ENCODE data around the gene BCKDK. TPM values are rescaled to one million over a fixed set of nuclear protein-coding genes. Genes with fewer than 3 reads are reported as not detected.

The BCKDK gene
- total RNA-seq, 2 experiments from 2014 or later: 39.0 to 40.4 TPM

DNA sequence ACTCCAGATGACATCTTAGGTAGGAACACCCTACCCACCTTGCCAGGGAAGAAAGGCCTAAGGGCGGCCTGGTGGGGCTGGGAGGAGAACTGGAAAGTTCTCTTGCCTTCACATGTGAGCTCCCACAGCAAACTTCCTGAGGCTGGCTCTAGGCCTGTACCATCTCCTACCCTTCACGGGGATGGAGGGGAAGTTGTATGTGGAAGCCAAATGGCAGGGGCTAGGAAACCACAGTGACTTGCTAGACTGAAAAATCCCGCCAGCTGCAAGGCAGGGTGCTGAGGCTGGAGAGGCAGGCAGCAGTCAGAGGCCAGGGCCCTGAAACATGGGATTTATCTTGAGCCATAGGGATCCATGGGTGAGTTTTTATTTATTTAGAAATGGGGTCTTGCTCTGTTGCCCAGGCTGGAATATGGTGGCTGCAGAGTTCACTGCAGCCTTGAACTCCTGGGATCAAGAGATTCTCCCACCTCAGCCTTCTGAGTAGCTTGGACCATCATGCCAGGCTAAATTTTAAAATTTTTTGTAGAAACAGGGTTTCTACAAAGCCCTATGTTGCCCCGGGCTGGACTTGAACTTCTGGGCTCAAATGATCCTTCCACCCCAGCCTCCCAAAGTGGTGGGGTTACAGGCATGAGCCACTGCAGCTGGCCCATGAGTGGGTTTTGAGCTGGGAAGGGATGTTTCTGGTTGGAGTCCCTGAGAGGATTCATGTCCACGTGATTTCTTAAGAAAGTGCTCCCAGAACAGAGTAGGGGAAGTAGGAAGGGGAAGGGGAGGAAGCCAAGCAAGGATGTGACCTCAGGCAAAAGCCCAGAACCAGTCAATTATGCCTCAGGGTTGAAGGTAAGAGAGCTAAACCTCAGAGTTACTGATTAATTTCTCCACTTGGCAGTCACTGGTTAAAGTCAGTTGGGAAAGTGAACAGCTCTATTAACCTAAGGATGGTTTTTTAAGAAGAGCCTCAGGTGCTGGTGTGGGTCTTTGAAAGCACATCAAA, 5.2 kb downstream of the BCKDK start:
- ChIA-PET CTCF (ENCODE audit: unreplicated experiment) (no interaction called here), POLR2A (no interaction called here)
- TF ChIP-seq CTCF (conservative IDR thresholded peaks at IDR 0.05; ENCODE audit: low read length) (no peak), EZH2phosphoT487 (IDR thresholded peaks at IDR 0.05; ENCODE audit: borderline replicate concordance, low read depth, low read length) (no peak)
- no TSS peak for BruUV-seq (replicated peaks)
- Histone ChIP-seq H3K9me2 (ENCODE audit: insufficient read depth, low read length) (no peaks in the 10 kb centered on the region), H2AFZ (ENCODE audit: low read length) (no peak overlapping the region), H3K4me2 (ENCODE audit: low read length) (no peak overlapping the region), H4K20me1 (ENCODE audit: insufficient read depth, low read length) (peaks cover 5% of the 10 kb centered on the region; the same call in 1 of the 2 replicates), H3K9me3 (ENCODE audit: low read length) (no peaks in the 10 kb centered on the region), H3K79me2 (ENCODE audit: insufficient read depth, low read depth, low read length) (peaks cover 6% of the 10 kb centered on the region), H3K4me1 (ENCODE audit: insufficient read depth, low read length, poor library complexity, severe bottlenecking) (peaks cover 8% of the 10 kb centered on the region), H3K27ac (ENCODE audit: low read depth, low read length, poor library complexity, severe bottlenecking) (no peak overlapping the region), H3K36me3 (ENCODE audit: insufficient read depth, low read length) (peaks cover 33% of the 10 kb centered on the region), H3K4me3 (ENCODE audit: low read depth, low read length, poor library complexity, severe bottlenecking) (no peak overlapping the region)
- intact Hi-C loops (cut with micrococcal nuclease; ENCODE audit: unreplicated experiment): loop anchor here (10.0 kb wide), 1 partner anchor 341 kb away; the partner anchor contains the start of gene ARMC5
- no peak for DNase-seq (ENCODE audit: low spot score)

- peaks cover 8% of the 10 kb centered on the region for H3K4me1 ChIP-seq (ENCODE audit: insufficient read depth, low read length, poor library complexity, severe bottlenecking)
- no TSS peak for BruUV-seq (replicated peaks)
- CTCF ChIA-PET (ENCODE audit: unreplicated experiment): no interaction called here
- TF ChIP-seq CTCF (conservative IDR thresholded peaks at IDR 0.05; ENCODE audit: low read length): no peak
- TF ChIP-seq EZH2phosphoT487 (IDR thresholded peaks at IDR 0.05; ENCODE audit: borderline replicate concordance, low read depth, low read length): no peak
- H4K20me1 ChIP-seq (ENCODE audit: insufficient read depth, low read length): peaks cover 10% of the 10 kb centered on the region
- H3K4me2 ChIP-seq (ENCODE audit: low read length): no peak overlapping the region
- H3K79me2 ChIP-seq (ENCODE audit: insufficient read depth, low read depth, low read length): peaks cover 16% of the 10 kb centered on the region
- no peaks in the 10 kb centered on the region for H3K9me2 ChIP-seq (ENCODE audit: insufficient read depth, low read length)
- no peak overlapping the region for H3K4me3 ChIP-seq (ENCODE audit: low read depth, low read length, poor library complexity, severe bottlenecking)
- no peaks in the 10 kb centered on the region for H3K9me3 ChIP-seq (ENCODE audit: low read length)
- intact Hi-C loops (cut with micrococcal nuclease; ENCODE audit: unreplicated experiment): loop anchor here (10.0 kb wide), 1 partner anchor 340 kb away; the partner anchor contains the start of gene ARMC5
- no peak overlapping the region for H3K27ac ChIP-seq (ENCODE audit: low read depth, low read length, poor library complexity, severe bottlenecking)
- DNase-seq (ENCODE audit: low spot score): no peak
- POLR2A ChIA-PET: interaction anchor here (0.7 kb wide), 2 partner anchors 16 to 87 kb away, joined by 3 to 4 read pairs; no protein-coding TSS in a partner anchor
- H3K36me3 ChIP-seq (ENCODE audit: insufficient read depth, low read length): peaks cover 41% of the 10 kb centered on the region
- no peak overlapping the region for H2AFZ ChIP-seq (ENCODE audit: low read length)
These were observed 6.3 kb downstream of the BCKDK start for GRCh38 chr16:31114468-31114867.
